HG03064 (cell line): Measurements from ENCODE around the gene SYNGR1.

Experiments
- ATAC-seq: cut with Tn5 transposase; IDR thresholded peaks from one replicate; pipeline ENCODE4 v1.9.1; 2021; ENCODE audit warnings: low read depth; ENCODE audit not compliant: unreplicated experiment

The SYNGR1 gene

GRCh38 chr22:39349967-39350726 lies at the start of gene SYNGR1:
TSS of gene SYNGR1 (plus strand) at chr22:39349991. CDS start at chr22:39350011, 20 bp downstream.
- ATAC-seq: no peak

- no peak for ATAC-seq
Measured at GRCh38 chr22:39300186-39300830, 49.5 kb upstream of the SYNGR1 start.

- no peak for ATAC-seq
Measured at GRCh38 chr22:39301108-39301507, 48.7 kb upstream of the SYNGR1 start.

- no peak for ATAC-seq
Measured at GRCh38 chr22:39301926-39302325, 47.9 kb upstream of the SYNGR1 start.

GRCh38 chr22:39302431-39302960 lies 47.3 kb upstream of the SYNGR1 start:
- no peak for ATAC-seq

DNA sequence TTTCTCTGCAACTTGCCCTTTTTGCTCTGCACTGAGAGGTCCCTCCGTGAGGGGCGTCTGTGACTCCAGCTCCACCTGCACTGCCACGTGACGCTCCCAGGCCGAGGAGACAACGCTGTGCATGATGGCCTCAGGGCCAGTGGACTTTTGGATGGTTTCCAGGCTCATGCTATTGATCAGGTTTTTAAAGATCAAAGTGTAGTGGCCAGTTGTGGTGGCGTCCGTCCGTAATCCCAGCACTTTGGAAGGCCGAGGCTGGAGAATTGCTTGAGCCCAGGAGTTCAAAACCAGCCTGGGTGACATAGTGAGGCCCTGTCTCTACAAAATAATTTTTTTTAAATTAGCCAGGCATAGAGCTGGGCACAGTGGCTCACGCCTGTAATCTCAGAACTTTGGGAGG lies 46.4 kb upstream of the SYNGR1 start:
- ATAC-seq: no peak

DNA sequence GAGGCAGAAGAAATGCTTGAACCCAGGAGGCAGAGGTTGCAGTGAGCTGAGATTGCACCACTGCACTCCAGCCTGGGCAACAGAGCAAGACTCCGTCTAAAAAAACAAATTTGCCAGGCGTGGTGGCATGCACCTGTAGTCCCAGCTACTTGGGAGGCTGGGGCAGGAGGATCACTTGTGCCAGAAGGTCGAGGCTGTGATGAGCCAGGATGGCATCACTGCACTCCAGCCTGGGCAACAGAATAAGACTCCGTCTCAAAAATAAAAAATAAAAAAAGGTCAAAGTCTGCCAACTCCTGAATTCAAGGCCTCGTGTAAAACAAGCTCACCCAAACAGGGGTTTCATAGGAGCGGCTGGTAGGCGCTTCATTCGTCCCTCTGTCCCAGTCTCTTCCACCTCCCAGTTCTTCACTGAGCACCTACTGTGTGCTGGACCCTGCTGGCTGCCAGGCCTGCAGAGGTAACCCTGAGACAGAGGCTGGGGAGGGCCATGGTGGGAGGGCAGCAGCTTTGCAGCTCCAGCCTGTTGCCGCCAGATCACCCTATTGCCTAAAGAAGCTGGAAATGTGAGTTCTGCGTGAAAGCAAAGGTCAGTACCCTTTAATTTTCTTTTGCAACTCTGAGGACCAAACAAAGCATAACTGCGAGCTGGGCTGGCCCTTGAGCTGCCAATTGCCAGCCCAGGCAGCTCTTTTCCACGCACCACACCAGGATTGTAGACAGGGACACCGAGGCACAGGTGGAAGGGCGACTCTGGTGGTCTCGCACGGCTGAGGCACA lies 45.7 kb upstream of the SYNGR1 start:
- ATAC-seq: no peak

GRCh38 chr22:39306456-39307361 lies 43.1 kb upstream of the SYNGR1 start:
- no peak for ATAC-seq

DNA sequence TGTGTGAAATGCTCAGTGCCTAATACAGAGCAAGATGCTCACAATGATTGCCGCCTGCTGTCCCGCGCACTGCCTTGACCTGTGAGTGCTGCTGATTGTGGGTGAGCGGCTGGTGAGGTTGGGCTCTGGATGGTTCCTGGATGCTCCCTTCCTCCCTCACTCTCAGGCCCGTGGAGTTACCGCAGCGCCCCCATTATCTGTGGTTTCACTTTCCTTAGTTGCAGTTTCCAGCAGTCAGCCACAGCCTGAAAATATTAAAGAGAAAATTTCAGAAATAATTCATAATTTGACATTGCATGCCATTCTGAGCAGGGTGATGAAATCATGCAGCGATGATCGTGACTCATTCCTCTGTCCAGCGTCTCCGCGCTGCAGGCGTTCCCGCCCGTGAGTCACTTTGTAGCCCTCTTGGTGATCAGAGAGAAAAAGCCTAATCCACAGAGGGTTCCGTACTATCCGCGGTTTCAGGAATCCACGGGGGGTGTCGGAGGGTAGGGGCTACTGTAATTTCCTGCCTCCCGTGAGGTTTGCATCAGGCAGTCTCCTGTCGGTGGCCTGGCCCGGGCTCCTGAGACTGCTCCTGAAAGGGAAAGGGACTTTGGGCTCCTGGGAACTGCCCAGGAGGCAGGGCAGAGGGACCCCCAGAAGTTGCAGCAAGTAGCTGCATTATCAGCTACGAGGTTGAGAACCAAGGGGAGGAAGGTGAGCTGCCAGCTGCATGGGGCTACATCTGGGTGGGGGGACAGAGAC lies 41.0 kb upstream of the SYNGR1 start:
- ATAC-seq: no peak

DNA sequence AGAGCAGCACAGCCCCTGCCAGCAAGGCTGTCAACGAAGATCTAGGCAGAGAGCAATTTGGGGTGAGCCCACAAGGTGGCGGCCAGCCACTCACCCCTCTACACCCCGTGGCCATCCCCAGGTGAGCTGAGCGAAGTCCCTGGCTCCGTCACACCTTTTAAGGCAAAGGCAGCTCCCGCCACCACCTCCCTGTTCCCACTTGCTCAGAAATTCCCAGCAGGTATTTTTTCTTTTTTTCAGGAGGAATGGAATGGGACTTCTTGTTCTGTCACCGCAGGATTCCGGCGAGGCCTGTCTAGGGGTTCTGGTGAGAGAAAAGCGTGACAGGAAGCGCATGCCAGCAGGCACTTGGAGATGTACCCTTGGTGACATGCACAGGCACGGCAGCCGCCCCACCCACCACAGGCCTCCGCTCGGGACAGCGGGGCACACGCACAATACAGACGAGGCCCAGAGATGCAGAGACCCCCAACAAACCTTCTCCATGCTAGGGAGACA lies 40.4 kb upstream of the SYNGR1 start:
- no peak for ATAC-seq

GRCh38 chr22:39309881-39310714 lies 39.7 kb upstream of the SYNGR1 start:
- no peak for ATAC-seq

DNA sequence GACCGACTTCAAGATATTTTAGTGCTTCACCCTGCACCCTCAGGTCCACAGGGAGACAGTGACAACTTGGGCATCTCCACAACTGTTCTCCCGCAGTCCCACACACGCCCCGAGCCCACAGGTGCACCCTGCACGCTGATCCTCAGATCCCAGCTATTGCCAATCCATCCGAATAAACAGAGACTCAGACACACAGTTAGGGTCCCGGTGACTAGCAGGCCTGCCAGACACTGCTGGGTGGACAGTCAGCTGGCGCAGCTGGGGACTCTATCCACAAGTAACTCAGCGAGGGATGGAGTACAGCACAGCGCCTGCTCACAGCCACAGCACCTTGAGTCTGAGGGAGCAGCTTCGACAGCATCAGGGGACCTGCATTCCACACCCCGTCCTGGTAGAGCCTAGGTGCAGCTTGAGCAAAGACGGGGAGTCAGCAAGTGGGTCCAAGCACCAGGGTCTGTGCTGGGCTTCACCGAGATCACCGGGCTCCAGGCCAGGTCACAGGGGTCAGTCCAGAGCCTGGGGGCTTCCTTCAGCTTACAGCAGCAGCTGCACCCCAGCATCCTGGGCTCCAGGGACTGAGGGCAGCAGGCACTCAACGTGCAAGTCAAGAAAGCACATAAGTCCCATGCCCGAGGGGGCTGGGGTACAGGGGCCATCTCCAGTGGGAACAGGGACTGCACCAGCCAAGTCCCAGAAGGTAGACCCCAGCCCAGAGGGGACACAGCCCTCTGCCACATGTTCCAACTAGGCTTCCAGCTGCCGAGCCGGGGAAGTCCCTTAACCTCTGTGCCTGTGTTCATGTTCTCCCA lies 38.0 kb upstream of the SYNGR1 start:
- ATAC-seq: no peak

DNA sequence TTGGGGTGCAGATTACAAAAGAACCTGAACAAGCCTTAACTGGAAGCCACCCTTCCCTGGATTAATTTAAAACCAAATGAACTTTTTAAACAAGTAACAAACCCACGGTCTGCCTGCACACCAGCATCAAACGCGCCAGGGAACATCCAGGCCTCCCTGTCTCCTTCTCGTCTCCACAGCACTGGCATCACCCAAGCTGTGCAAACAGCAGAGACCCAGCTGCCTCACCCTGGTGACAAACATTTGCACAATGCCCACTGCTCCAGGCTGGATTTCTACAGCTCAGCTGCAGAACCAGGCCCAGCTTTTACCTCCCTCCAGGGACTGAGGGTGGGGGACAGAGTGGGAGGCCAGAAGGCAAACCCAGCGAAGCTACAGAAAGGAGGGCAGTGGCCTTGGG lies 37.4 kb upstream of the SYNGR1 start:
- no peak for ATAC-seq

DNA sequence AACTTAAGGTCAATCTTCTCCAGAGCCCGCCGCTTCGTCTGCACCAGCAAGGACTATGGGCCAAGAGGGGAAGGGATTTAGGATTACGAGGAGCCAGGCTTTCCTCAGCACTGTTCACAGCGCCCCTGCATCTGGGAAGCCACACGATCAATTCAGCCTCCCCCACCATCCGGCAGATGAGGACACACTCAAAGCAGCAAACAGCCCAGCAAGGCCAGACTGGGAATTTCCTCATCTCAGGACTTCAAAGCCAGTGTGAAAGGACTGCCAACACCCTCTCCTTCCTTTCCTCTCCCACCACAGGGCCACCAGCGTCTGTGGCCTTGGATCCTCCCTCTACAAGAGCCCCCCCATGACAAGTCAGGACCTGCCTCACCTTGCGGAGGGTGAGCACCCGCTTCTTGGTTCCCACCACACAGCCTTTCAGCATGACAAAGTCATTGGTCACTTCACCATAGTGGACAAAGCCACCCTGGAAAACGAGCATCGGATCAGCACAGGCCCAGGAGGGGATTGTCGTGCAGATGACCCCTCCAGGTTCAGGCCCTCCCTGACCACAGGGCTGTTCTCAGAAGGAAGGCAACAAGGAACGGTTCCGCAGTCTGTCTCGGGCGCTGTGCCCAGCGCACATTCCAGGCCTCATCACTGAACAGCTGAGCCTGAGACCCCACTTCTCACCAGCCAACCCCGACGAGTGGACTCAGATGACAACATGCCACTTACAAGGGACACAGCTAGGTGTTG lies 36.4 kb upstream of the SYNGR1 start:
- ATAC-seq: no peak

GRCh38 chr22:39314251-39314971 lies 35.4 kb upstream of the SYNGR1 start:
- no peak for ATAC-seq

DNA sequence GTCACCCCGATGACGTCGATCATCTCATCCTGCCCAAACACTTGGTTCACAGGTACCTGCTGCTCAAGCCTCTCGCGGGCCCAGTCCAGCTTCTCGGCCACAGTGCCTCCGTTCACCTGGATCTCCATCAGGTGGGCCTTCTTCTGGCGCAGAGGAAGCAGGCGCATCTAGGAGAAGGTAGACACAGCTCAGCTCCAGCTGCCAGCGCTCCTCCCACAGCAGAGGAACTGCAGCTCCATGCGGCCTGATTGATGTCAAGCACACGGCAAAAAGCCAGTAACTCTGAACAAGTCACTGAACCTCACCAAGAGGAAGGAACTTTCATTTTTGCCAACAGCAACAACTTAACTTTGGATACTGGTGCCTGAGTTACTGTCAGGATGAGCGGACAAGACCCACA lies 34.4 kb upstream of the SYNGR1 start:
- ATAC-seq: no peak
